Ishikawa (cell line): Measurements from ENCODE around the gene IFI27.

ENCODE experiments used
- CREB1 ChIP-seq: IDR thresholded peaks from 2 replicates; pipeline ENCODE4 v1.6.1; 2012; ENCODE audit warnings: low read depth
- EP300 ChIP-seq: IDR thresholded peaks from 2 replicates; pipeline ENCODE4 v1.6.1; 2012; ENCODE audit warnings: borderline replicate concordance
- FOXM1 ChIP-seq: IDR thresholded peaks from 2 replicates; pipeline ENCODE4 v1.6.1; 2012; ENCODE audit warnings: low read depth, borderline replicate concordance
- MAX ChIP-seq: IDR thresholded peaks from 2 replicates; pipeline ENCODE4 v1.6.1; 2012
- NFIC ChIP-seq: IDR thresholded peaks from 2 replicates; pipeline ENCODE4 v1.6.1; 2012
- RAD21 ChIP-seq: IDR thresholded peaks from 2 replicates; pipeline ENCODE4 v1.6.1; 2012; ENCODE audit warnings: low read depth
- REST ChIP-seq: IDR thresholded peaks from 2 replicates; pipeline ENCODE4 v1.6.1; 2012; ENCODE audit warnings: low read depth, mild to moderate bottlenecking
- TAF1 ChIP-seq: IDR thresholded peaks from 2 replicates; pipeline ENCODE4 v1.6.1; 2012; ENCODE audit warnings: low read depth, mild to moderate bottlenecking
- TCF12 ChIP-seq: IDR thresholded peaks from 2 replicates; pipeline ENCODE4 v1.6.1; 2012; ENCODE audit warnings: low read depth
- USF1 ChIP-seq: IDR thresholded peaks from 2 replicates; pipeline ENCODE4 v1.6.1; 2012
- YY1 ChIP-seq: IDR thresholded peaks from 2 replicates; pipeline ENCODE4 v1.6.1; 2012; ENCODE audit warnings: low read depth
- ZBTB7A ChIP-seq: IDR thresholded peaks from 2 replicates; pipeline ENCODE4 v1.6.1; 2012; ENCODE audit warnings: low read depth

GRCh38 chr14:94161981-94162380 lies 51.4 kb downstream of the IFI27 start:
- TF ChIP-seq RAD21 (no peak), CREB1 (no peak), TAF1 (no peak), FOXM1 (no peak), EP300 (no peak), NFIC (no peak), REST (no peak), MAX (no peak), TCF12 (no peak), YY1 (no peak), ZBTB7A (no peak), USF1 (no peak)
